Mesendoderm (in vitro differentiated cells): ENCODE measurements around the gene ZNF217. TPM values are rescaled to one million over a fixed set of nuclear protein-coding genes. Genes with fewer than 3 reads are reported as not detected.
"Not testable (repeated sequence)": the region's sequence is repeated elsewhere in the genome, so short reads cannot be mapped to it uniquely, and the experiment has no call there.

Experiments
- DNase-seq: peaks from one replicate; pipeline ENCODE4 v3.0.0; 2013
- H2AK5ac ChIP-seq: 2 replicates; pipeline ENCODE4 v1.6.1; 2013; ENCODE audit warnings: low read length, inconsistent platforms
- H2BK120ac ChIP-seq: 2 replicates; pipeline ENCODE4 v1.6.1; 2013; ENCODE audit warnings: low read depth, mild to moderate bottlenecking, low read length, moderate library complexity, mixed read lengths
- H2BK15ac ChIP-seq: replicated peaks from 2 replicates; pipeline ENCODE4 v1.6.1; 2013; ENCODE audit warnings: low read depth, mild to moderate bottlenecking, moderate library complexity
- H2BK5ac ChIP-seq: 2 replicates; pipeline ENCODE4 v1.6.1; 2013; ENCODE audit warnings: low read length, inconsistent platforms
- H3K18ac ChIP-seq: 2 replicates; pipeline ENCODE4 v1.6.1; 2013; ENCODE audit warnings: mild to moderate bottlenecking, low read length, mixed read lengths
- H3K23ac ChIP-seq: one replicate; pipeline ENCODE4 v1.6.1; 2013; ENCODE audit warnings: low read length
- H3K27ac ChIP-seq: 2 replicates; pipeline ENCODE4 v1.5.1; 2013; ENCODE audit warnings: low read depth, mild to moderate bottlenecking, inconsistent platforms, low read length, moderate library complexity
- H3K27me3 ChIP-seq: 2 replicates; pipeline ENCODE4 v1.6.1; 2013; ENCODE audit warnings: low read length, control low read depth, mild to moderate bottlenecking, inconsistent platforms; ENCODE audit not compliant: insufficient read depth, poor library complexity
- H3K36me3 ChIP-seq: 2 replicates; pipeline ENCODE4 v1.6.1; 2013; ENCODE audit warnings: low read length, inconsistent platforms; ENCODE audit not compliant: control insufficient read depth, insufficient read depth
- H3K4ac ChIP-seq: one replicate; pipeline ENCODE4 v1.6.1; 2013; ENCODE audit warnings: low read depth, mild to moderate bottlenecking, low read length, moderate library complexity
- H3K4me1 ChIP-seq: 2 replicates; pipeline ENCODE4 v1.6.1; 2013; ENCODE audit warnings: low read depth, low read length, inconsistent platforms; ENCODE audit not compliant: control insufficient read depth
- H3K4me2 ChIP-seq: 2 replicates; pipeline ENCODE4 v1.6.1; 2013; ENCODE audit warnings: low read length
- H3K4me3 ChIP-seq: 2 replicates; pipeline ENCODE4 v1.5.1; 2013; ENCODE audit warnings: mild to moderate bottlenecking, low read length
- H3K56ac ChIP-seq: one replicate; pipeline ENCODE4 v1.6.1; 2013; ENCODE audit warnings: low read length
- H3K79me1 ChIP-seq: 2 replicates; pipeline ENCODE4 v1.6.1; 2013; ENCODE audit warnings: low read length, inconsistent platforms
- H3K79me2 ChIP-seq: 2 replicates; pipeline ENCODE4 v1.6.1; 2013; ENCODE audit warnings: mild to moderate bottlenecking, low read length; ENCODE audit not compliant: control insufficient read depth, insufficient read depth
- H3K9ac ChIP-seq: 2 replicates; pipeline ENCODE4 v1.6.1; 2013; ENCODE audit warnings: low read length, inconsistent platforms
- H4K5ac ChIP-seq: one replicate; pipeline ENCODE4 v1.6.1; 2013; ENCODE audit warnings: low read length
- H4K8ac ChIP-seq: one replicate; pipeline ENCODE4 v1.6.1; 2013; ENCODE audit warnings: low read depth, mild to moderate bottlenecking, control low read depth, low read length, moderate library complexity
- WGBS: extraction: QIAGEN DNeasy Blood & Tissue Kit; methylation state at CpG from one replicate; pipeline ENCODE4 v1.1.7; 2013; ENCODE audit warnings: low lambda C conversion rate, missing lambda C conversion rate; ENCODE audit not compliant: insufficient coverage; ENCODE audit errors: extremely low coverage; 5-methylcytosine and 5-hydroxymethylcytosine counted together
- polyA plus RNA-seq, 2 experiments: library from polyadenylated mRNA; stranded (reverse); fragments of 200-250 nt; gene quantifications; one replicate each; pipeline ENCODE4 v1.2.3, GENCODE V29; 2013

Gene ZNF217
- 22.0 TPM for polyA plus RNA-seq (2013, experiment 1 of 2)
- 21.5 TPM for polyA plus RNA-seq (2013, experiment 2 of 2)

DNA sequence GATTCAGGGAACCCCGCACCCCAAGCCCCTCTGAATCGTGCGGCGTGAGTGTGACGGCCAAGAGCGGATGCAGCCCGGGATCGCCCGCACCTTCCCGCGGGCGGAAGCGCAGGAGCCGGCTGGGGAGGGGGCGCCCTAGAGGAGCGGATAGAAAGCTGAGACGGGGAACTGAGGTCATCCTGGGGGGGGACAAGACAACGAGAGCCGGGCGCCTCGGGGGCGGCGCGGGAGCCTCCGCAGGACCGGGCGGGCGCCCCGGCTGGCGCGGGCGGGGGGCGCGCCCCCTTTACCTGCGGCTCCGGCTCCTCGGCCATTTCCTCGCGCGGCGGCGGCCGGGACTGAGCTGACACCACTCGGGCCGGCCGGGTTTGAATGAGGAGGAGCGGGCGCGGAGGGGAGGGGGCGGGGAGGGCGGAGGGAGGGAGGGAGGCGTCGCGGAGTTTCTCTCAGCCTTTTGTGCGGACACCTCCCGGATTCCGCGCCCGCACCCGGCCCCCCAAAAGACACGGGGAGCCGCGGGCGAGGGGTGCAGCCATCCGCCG, at the start of gene ZNF217:
Gene ZNF217 (minus strand): TSS at position 374 of the 542 bp plus-strand sequence. CDS start 11,013 bp downstream, outside the sequence.
- DNase-seq, result peak; percentile 72
- H4K8ac ChIP-seq, result peak within 1 kb of the TSS; percentile 99
- not testable (repeated sequence) for H4K5ac ChIP-seq, H3K4me1 ChIP-seq, H3K79me1 ChIP-seq, H2AK5ac ChIP-seq, H3K23ac ChIP-seq, H3K36me3 ChIP-seq, H3K27me3 ChIP-seq
- no CpG with 5 or more reads among the region's 66 CpGs for WGBS
- H2BK5ac ChIP-seq, result peak within 1 kb of the TSS; percentile 70
- H3K56ac ChIP-seq, result peak within 1 kb of the TSS; percentile 87
- H2BK15ac ChIP-seq, result peak within 1 kb of the TSS; percentile 57
- peak within 1 kb of the TSS; percentile 89 for H3K9ac ChIP-seq
- peak within 1 kb of the TSS; percentile 30 for H3K4me2 ChIP-seq
- peak within 1 kb of the TSS; percentile 50 for H3K4me3 ChIP-seq
- peak within 1 kb of the TSS; percentile 99 for H3K4ac ChIP-seq
- peak within 1 kb of the TSS; percentile 100 for H3K18ac ChIP-seq
- H3K79me2 ChIP-seq, result peaks cover 14% of the 10 kb centered on the region
- H2BK120ac ChIP-seq, result peak within 1 kb of the TSS; percentile 61
- H3K27ac ChIP-seq, result peak within 1 kb of the TSS; percentile 98

DNA sequence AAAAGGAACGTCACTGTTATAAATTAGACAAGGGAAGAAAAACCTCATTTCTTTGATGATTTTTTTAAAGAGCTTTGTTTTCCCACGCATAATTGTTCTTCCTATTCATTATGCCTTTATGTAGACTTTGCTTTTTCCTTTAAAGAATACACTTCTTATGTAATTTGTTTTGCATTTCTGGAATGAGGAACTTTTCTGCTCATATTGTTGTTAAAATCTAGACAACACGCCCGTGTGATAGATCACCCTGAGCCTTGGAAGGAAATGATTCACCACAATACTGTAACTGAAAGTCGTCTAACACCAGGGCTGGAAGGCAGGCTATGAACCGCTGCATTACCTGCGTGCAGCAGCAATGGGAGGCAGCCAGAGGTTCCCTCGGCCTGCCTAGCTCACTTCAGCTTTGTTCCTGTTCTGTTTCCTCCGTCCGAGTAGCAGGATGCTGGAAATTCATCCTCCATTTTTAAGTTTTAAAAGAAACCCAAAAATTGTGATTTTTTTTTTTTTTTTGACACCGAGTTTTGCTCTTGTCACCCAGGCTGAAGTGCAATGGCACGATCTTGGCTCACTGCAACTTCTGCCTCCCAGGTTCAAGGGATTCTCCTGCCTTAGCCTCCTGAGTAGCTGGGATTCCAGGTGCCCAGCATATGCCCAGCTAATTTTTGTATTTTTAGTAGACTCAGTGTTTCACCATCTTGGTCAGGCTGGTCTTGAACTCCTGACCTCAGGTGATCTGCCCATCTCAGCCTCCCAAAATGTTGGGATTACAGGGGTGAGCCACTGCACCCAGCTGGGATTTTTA, 49.6 kb upstream of the ZNF217 start:
- no peaks in the 10 kb centered on the region for H3K27me3 ChIP-seq
- H4K5ac ChIP-seq, result no peak overlapping the region
- H3K9ac ChIP-seq, result no peak overlapping the region
- peaks cover 2% of the 10 kb centered on the region for H3K4me1 ChIP-seq
- DNase-seq, result peak; percentile 5
- no peak overlapping the region for H3K56ac ChIP-seq
- H3K4ac ChIP-seq, result no peak overlapping the region
- H2BK5ac ChIP-seq, result no peak overlapping the region
- H2BK15ac ChIP-seq, result no peak overlapping the region
- no peak overlapping the region for H4K8ac ChIP-seq
- no peak overlapping the region for H3K4me2 ChIP-seq
- WGBS, result no CpG with 5 or more reads among the region's 12 CpGs
- no peak overlapping the region for H3K18ac ChIP-seq
- no peak overlapping the region for H3K27ac ChIP-seq
- no peak overlapping the region for H3K23ac ChIP-seq
- no peaks in the 10 kb centered on the region for H3K36me3 ChIP-seq
- no peak overlapping the region for H2AK5ac ChIP-seq
- H2BK120ac ChIP-seq, result no peak overlapping the region
- no peaks in the 10 kb centered on the region for H3K79me2 ChIP-seq
- no peaks in the 10 kb centered on the region for H3K79me1 ChIP-seq
- H3K4me3 ChIP-seq, result no peak overlapping the region

DNA sequence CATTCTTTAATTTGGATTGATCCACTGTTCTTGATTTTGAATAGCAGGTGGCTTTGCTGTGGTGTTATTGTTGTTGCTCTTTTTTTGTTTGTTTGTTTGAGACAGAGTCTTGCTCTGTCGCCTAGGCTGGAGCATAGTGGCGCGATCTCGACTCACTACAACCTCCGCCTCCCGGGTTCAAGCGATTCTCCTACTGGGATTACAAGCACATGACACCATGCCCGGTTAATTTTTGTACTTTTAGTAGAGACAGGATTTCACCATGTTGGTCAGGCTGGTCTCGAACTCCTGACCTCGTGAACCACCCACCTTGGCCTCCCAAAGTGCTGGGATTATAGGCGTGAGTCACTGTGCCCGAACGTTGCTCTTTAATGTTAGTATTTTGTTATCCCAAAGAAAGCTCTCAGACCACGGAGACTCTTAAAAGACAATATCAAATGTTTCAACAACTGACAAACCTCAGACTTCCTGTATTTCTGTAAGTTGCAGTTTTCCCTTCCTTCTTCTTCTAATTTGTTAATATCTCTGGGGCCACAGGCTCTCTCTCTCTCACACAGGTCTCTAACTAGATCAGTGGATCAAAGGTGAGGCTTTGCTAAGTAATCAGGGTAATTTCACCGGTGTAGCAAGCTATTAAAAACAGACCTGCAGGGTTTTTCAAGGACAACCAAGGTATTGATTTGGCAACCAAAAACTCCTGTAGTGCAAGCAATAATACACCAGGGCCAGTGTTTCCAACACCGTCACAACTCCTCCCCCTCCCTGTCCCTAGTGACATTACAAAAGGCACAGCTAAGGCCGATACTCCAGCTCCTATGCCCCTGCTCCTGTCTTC, 48.8 kb upstream of the ZNF217 start:
- Histone ChIP-seq H4K8ac (no peak overlapping the region), H3K18ac (no peak overlapping the region), H3K56ac (peak overlapping the region; percentile 25), H4K5ac (no peak overlapping the region), H3K23ac (no peak overlapping the region), H3K79me1 (no peaks in the 10 kb centered on the region), H2BK5ac (no peak overlapping the region), H3K27me3 (no peaks in the 10 kb centered on the region), H3K9ac (no peak overlapping the region), H3K4me1 (peaks cover 2% of the 10 kb centered on the region), H2AK5ac (no peak overlapping the region), H3K27ac (no peak overlapping the region), H3K4ac (no peak overlapping the region), H2BK120ac (no peak overlapping the region), H3K36me3 (no peaks in the 10 kb centered on the region), H3K79me2 (no peaks in the 10 kb centered on the region), H3K4me3 (no peak overlapping the region), H2BK15ac (no peak overlapping the region), H3K4me2 (no peak overlapping the region)
- DNase-seq, result peak; percentile 56
- no CpG with 5 or more reads among the region's 17 CpGs for WGBS

DNA sequence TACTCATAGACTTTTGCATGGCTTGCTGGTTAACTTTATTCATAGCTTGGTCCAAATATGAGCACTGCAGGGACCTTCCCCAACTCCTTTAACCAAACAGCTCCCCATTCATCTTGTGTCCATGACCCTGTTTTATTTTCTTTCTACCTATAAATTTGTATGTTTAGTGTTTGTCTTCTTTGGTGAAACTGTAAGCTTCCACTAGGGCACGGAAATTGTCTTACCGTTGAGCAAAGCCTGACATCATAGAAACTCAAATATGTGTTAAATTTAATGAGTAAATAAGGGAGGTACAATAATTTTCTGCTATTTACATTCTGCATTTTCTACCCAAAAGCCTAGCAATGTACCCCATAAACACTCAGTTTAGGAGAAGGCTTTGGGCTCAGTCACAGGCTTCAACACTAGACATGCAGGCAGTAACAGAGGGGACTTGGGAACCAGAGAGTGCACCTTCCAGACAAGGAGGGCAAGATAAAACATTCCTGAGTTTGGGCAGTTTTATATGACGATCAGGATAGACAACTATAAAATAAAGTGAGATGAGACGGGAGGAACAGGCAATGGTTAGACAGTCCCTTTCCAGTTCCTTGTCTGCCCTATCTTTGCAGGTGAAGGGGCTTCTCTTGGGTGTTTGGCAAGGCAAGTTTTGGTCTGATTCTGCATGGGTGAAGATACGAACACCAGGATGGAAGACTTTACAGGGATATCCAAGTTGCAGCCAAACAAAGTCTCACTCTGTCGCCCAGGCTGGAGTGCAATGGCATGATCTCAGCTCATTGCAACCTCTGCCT, 46.2 kb upstream of the ZNF217 start:
- no peaks in the 10 kb centered on the region for H3K79me1 ChIP-seq
- no peak overlapping the region for H3K27ac ChIP-seq
- no peak overlapping the region for H2BK15ac ChIP-seq
- no peak overlapping the region for H3K23ac ChIP-seq
- no peaks in the 10 kb centered on the region for H3K79me2 ChIP-seq
- peak overlapping the region; percentile 25 for H3K56ac ChIP-seq
- H2BK120ac ChIP-seq, result no peak overlapping the region
- no peak overlapping the region for H3K4ac ChIP-seq
- H3K4me2 ChIP-seq, result no peak overlapping the region
- WGBS, result no CpG with 5 or more reads among the region's 6 CpGs
- no peak overlapping the region for H3K4me3 ChIP-seq
- H2AK5ac ChIP-seq, result no peak overlapping the region
- no peak for DNase-seq
- H2BK5ac ChIP-seq, result no peak overlapping the region
- H3K18ac ChIP-seq, result no peak overlapping the region
- H4K8ac ChIP-seq, result no peak overlapping the region
- H3K36me3 ChIP-seq, result no peaks in the 10 kb centered on the region
- H3K4me1 ChIP-seq, result peaks cover 2% of the 10 kb centered on the region
- H3K27me3 ChIP-seq, result no peaks in the 10 kb centered on the region
- no peak overlapping the region for H4K5ac ChIP-seq
- H3K9ac ChIP-seq, result no peak overlapping the region

DNA sequence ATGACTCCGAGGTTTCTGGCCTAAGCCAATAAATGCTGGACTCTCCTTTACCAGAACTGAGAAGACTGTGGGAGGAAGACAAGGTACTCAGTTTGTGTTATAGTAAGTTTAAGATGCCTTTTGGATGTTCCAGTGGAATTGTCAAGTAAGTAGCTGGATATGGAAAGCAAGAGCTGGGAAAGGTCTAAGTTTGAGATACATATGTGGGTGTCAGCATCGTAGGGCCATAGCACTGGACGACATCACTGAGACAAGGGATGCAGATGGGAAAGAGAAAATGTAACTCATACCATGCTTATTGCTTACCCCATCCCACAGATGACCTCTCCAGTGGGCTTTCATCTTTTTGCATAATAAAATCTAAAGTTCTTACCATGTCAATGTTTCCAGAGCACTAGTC, 45.5 kb upstream of the ZNF217 start:
- Histone ChIP-seq H3K4me3 (no peak overlapping the region), H3K4ac (no peak overlapping the region), H4K8ac (no peak overlapping the region), H3K79me1 (no peaks in the 10 kb centered on the region), H2BK5ac (no peak overlapping the region), H2BK15ac (no peak overlapping the region), H2BK120ac (no peak overlapping the region), H2AK5ac (no peak overlapping the region), H3K9ac (no peak overlapping the region), H3K18ac (no peak overlapping the region), H3K23ac (no peak overlapping the region), H3K4me2 (no peak overlapping the region), H3K79me2 (no peaks in the 10 kb centered on the region), H3K56ac (no peak overlapping the region), H4K5ac (no peak overlapping the region), H3K4me1 (peaks cover 2% of the 10 kb centered on the region), H3K27me3 (no peaks in the 10 kb centered on the region), H3K36me3 (no peaks in the 10 kb centered on the region), H3K27ac (no peak overlapping the region)
- WGBS, result no CpG with 5 or more reads among the region's 3 CpGs
- no peak for DNase-seq
